GM23338 (cell line): Measurements from ENCODE around the gene SLAMF9. TPM values are rescaled to one million over a fixed set of nuclear protein-coding genes. Genes with fewer than 3 reads are reported as not detected.
A peak's percentile ranks its signal among the peaks of the same experiment; 100 is the strongest.

ENCODE experiments used
- ATAC-seq: fragments of 200-7000 bp; cut with Tn5 transposase; 3 replicates; pipeline ENCODE4 v1.9.1; 2020
- DNase-seq: peaks from one replicate; pipeline ENCODE4 v3.0.0-alpha.2; 2015; ENCODE audit warnings: low spot score
- H2AFZ ChIP-seq: fragments of 200-600 bp; sonication (generic); 2 replicates; pipeline ENCODE4 v1.8.0; 2016; ENCODE audit warnings: antibody characterized with exemption, mild to moderate bottlenecking, moderate library complexity
- H3F3A ChIP-seq: fragments of 200-600 bp; sonication (generic); replicated peaks from 2 replicates; pipeline ENCODE4 v1.8.0; 2017; ENCODE audit warnings: antibody characterized with exemption, mixed run types, low read depth
- H3K27ac ChIP-seq: fragments of 200-600 bp; sonication (generic); 2 replicates; pipeline ENCODE4 v1.6.1; 2016; ENCODE audit warnings: low read depth
- H3K27me3 ChIP-seq: fragments of 200-600 bp; sonication (generic); 2 replicates; pipeline ENCODE4 v1.8.0; 2016; ENCODE audit warnings: mild to moderate bottlenecking, mixed run types, moderate library complexity; ENCODE audit not compliant: insufficient read depth
- H3K36me3 ChIP-seq: fragments of 200-600 bp; sonication (generic); 2 replicates; pipeline ENCODE4 v1.8.0; 2016; ENCODE audit warnings: mild to moderate bottlenecking; ENCODE audit not compliant: insufficient read depth
- H3K4me1 ChIP-seq: fragments of 200-600 bp; sonication (generic); 2 replicates; pipeline ENCODE4 v1.8.0; 2016; ENCODE audit warnings: mild to moderate bottlenecking, moderate library complexity; ENCODE audit not compliant: insufficient read depth
- H3K4me2 ChIP-seq: fragments of 200-600 bp; sonication (generic); 2 replicates; pipeline ENCODE4 v1.7.1; 2017; ENCODE audit warnings: mixed run types
- H3K4me3 ChIP-seq: fragments of 200-600 bp; sonication (generic); 2 replicates; pipeline ENCODE4 v1.6.1; 2016; ENCODE audit warnings: mixed run types
- H3K79me2 ChIP-seq: fragments of 200-600 bp; sonication (generic); replicated peaks from 2 replicates; pipeline ENCODE4 v1.8.0; 2017; ENCODE audit warnings: mild to moderate bottlenecking; ENCODE audit not compliant: insufficient read depth
- H3K9me2 ChIP-seq: fragments of 200-600 bp; sonication (generic); 2 replicates; pipeline ENCODE4 v1.8.0; 2017; ENCODE audit not compliant: insufficient read depth
- H4K20me1 ChIP-seq: fragments of 200-600 bp; sonication (generic); replicated peaks from 2 replicates; pipeline ENCODE4 v1.8.0; 2017; ENCODE audit warnings: mild to moderate bottlenecking; ENCODE audit not compliant: insufficient read depth
- H3K27ac Mint-ChIP-seq: 2 replicates; pipeline ENCODE4 v1.8.0; 2020; ENCODE audit warnings: inconsistent platforms, mild to moderate bottlenecking, moderate library complexity, mixed read lengths
- H3K27me3 Mint-ChIP-seq: 3 replicates; pipeline ENCODE4 v1.8.0; 2022; ENCODE audit warnings: low read depth, mild to moderate bottlenecking, moderate library complexity, mixed read lengths, inconsistent platforms; ENCODE audit not compliant: insufficient read depth, poor library complexity
- H3K36me3 Mint-ChIP-seq: 3 replicates; pipeline ENCODE4 v1.8.0; 2021; ENCODE audit warnings: low read depth, mild to moderate bottlenecking, inconsistent platforms, moderate library complexity, mixed read lengths
- H3K4me1 Mint-ChIP-seq: 3 replicates; pipeline ENCODE4 v1.8.0; 2020; ENCODE audit warnings: mild to moderate bottlenecking, inconsistent platforms, mixed read lengths
- H3K4me3 Mint-ChIP-seq: 3 replicates; pipeline ENCODE4 v1.8.0; 2021; ENCODE audit warnings: moderate library complexity, mild to moderate bottlenecking, inconsistent platforms, mixed read lengths
- H3K9me3 Mint-ChIP-seq: 3 replicates; pipeline ENCODE4 v1.8.0; 2020; ENCODE audit warnings: moderate library complexity, mild to moderate bottlenecking, inconsistent platforms, mixed read lengths
- CREB1 ChIP-seq: fragments of 250-450 bp; sonication (Bioruptor Pico); IDR thresholded peaks from 2 replicates; pipeline ENCODE4 v1.5.0; 2020; ENCODE audit warnings: low read depth, mild to moderate bottlenecking, moderate library complexity
- EZH2 ChIP-seq: fragments of 200-600 bp; sonication (generic); IDR thresholded peaks from one replicate; pipeline ENCODE4 v1.8.0; 2017; ENCODE audit warnings: antibody characterized with exemption, mild to moderate bottlenecking, low read depth; ENCODE audit not compliant: unreplicated experiment
- JUNB ChIP-seq: IDR thresholded peaks from one replicate; pipeline ENCODE4 v1.6.1; 2016; ENCODE audit warnings: antibody characterized with exemption; ENCODE audit not compliant: unreplicated experiment
- NANOG ChIP-seq: IDR thresholded peaks from 2 replicates; pipeline ENCODE4 v1.6.1; 2016; ENCODE audit warnings: antibody characterized with exemption, borderline replicate concordance
- POLR2AphosphoS5 ChIP-seq: IDR thresholded peaks from 2 replicates; pipeline ENCODE4 v1.6.1; 2016; ENCODE audit warnings: antibody characterized with exemption, low read depth
- STAT1 ChIP-seq: IDR thresholded peaks from one replicate; pipeline ENCODE4 v1.6.1; 2016; ENCODE audit warnings: antibody characterized with exemption; ENCODE audit not compliant: unreplicated experiment
- ZNF331 ChIP-seq: fragments of 250-450 bp; sonication (Bioruptor Pico); IDR thresholded peaks from 2 replicates; pipeline ENCODE4 v1.5.0; 2020; ENCODE audit warnings: low read depth, mild to moderate bottlenecking, moderate library complexity
- polyA plus RNA-seq: library from polyadenylated mRNA; unstranded; fragments of >200 nt; fragmentation: Nextera tagmentation; extraction: Ambion mirVana; gene quantifications from 2 replicates; pipeline ENCODE4 v1.2.1, GENCODE V29; 2016
- total RNA-seq: library from RNA; depleted of rRNA; stranded (reverse); fragments of >200 nt; shearing (Covaris generic); gene quantifications from 2 replicates; pipeline ENCODE4 v1.2.3, GENCODE V29; 2014
- TF ChIP-seq, protein P1 (sequence below): IDR thresholded peaks from 2 replicates; pipeline ENCODE4 v1.6.1; 2016; ENCODE audit warnings: antibody characterized with exemption
- TF ChIP-seq, protein P2 (sequence below): IDR thresholded peaks from one replicate; pipeline ENCODE4 v1.6.1; 2018; ENCODE audit warnings: antibody characterized with exemption; ENCODE audit not compliant: unreplicated experiment
- TF ChIP-seq, protein P3 (sequence below), 2 experiments: fragments of 200-600 bp in 1 of 2; sonication (generic) in 1 of 2; conservative IDR thresholded peaks; 2 replicates each; pipeline versions ENCODE4 v1.5.1 to v1.6.1; 2016 to 2017; ENCODE audit warnings: antibody characterized with exemption in 2 of 2, low read depth in 2 of 2, mild to moderate bottlenecking in 2 of 2, moderate library complexity in 1 of 2

SLAMF9 gene
- total and polyA plus RNA-seq, 2 experiments from 2014 or later = not detected

DNA sequence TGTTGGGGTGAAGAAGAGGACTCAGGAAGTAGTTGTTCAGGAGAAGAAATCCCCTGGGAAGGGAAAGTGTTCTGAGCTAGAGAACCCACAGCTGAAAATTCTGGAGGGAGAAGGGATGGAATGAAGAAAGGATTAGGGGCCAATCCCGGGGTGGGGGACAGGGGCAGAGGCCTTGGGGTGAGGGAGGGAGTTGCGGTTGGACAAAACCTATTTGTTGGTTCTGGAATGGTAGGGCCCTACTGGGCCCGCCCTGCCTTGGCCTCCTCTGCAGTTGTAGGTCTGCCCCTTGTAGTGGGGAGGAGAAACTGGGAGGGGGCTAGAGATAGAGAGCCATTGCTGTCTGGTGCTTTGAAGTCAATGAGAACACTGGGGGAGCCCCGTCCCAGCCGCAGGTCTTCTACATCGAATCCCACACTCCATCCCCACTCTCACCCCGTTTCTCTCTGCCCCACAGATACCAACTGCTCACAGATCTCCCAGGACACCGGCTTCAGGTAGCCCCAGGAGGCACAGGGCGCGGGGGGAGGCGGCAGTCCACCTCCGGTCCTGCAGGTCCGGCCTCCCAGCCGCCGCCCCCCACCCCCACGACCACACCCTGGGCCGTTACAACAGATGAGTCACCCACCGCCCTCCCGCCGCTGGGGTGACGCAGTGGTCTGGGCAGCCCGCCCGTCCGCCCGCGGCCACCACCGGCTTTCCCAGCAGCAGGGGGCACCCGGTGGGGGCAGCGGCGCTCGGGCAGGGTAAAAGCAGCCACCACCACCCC, 29.8 kb downstream of the SLAMF9 start:
- TF ChIP-seq, protein P1, sequence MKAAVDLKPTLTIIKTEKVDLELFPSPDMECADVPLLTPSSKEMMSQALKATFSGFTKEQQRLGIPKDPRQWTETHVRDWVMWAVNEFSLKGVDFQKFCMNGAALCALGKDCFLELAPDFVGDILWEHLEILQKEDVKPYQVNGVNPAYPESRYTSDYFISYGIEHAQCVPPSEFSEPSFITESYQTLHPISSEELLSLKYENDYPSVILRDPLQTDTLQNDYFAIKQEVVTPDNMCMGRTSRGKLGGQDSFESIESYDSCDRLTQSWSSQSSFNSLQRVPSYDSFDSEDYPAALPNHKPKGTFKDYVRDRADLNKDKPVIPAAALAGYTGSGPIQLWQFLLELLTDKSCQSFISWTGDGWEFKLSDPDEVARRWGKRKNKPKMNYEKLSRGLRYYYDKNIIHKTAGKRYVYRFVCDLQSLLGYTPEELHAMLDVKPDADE = no peak
- TF ChIP-seq ZNF331 (no peak), NANOG (no peak), POLR2AphosphoS5 (no peak), CREB1 (CRISPR knock-in tag) (0 out of 2 replicates have a peak, but pooled peaks have one; percentile 22)
- Histone ChIP-seq H3F3A (no peaks in the 10 kb centered on the region), H4K20me1 (no peaks in the 10 kb centered on the region; the same call in 1 of the 2 replicates), H3K9me2 (no peaks in the 10 kb centered on the region), H3K4me2 (peak overlapping the region; percentile 80), H3K79me2 (no peaks in the 10 kb centered on the region; the same call in 1 of the 2 replicates), H3K4me1 (peaks cover 19% of the 10 kb centered on the region), H3K27me3 (peaks cover 20% of the 10 kb centered on the region), H3K4me3 (peak overlapping the region; percentile 62), H2AFZ (peak overlapping the region; percentile 94; the same call in 1 of the 2 replicates), H3K36me3 (no peaks in the 10 kb centered on the region), H3K27ac (no peak overlapping the region)
- no peaks in the 10 kb centered on the region; the same call in 2 of the 3 replicates for H3K9me3 Mint-ChIP-seq
- ATAC-seq (peak; percentile 5), DNase-seq (peak; percentile 54)
- peaks cover 36% of the 10 kb centered on the region for H3K4me1 Mint-ChIP-seq
- peaks cover 20% of the 10 kb centered on the region for H3K27me3 Mint-ChIP-seq
- peaks cover 21% of the 10 kb centered on the region for H3K36me3 Mint-ChIP-seq
- H3K27ac Mint-ChIP-seq = no peak overlapping the region
- peak overlapping the region; percentile 88 for H3K4me3 Mint-ChIP-seq

DNA sequence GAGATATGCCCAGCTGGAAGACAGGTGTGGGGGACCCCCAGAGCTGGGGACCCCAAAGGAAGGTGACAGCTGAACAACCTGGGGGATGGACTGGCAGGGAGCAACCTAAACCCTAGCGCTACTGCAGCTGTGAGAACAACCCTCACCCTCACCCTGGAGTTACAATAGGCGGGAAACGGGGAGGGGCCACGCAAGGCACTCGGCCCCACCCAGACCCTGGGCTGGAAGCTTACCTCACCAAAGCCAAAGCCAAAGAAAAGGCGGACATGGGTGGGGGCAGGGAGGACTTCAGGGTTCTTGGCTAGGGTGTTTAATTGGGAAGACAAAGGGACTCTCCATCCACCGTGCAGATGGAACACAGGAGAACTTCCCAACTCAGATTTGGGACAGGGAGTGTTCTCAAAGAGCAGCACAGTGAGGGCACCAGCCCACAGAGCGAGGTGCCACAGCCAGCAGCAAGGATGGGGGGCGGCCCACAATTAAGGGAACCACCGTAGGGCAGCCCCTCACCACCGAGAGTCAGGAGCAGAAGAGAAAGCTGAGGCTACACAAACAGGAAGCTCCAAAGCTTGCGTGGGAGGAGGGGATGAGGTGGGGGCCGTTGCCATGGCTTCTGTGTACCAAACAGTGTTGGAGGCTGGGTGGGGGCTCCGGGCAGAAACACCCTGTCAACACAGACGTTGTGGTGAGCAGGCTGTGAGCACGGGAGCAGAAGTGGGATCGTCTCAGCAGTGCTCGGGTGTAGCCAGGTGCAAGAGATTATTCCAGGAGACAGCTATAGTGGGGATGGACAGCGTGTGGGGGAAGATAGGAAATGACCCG, 30.6 kb downstream of the SLAMF9 start:
- Histone ChIP-seq H2AFZ (no peak overlapping the region), H3K9me2 (no peaks in the 10 kb centered on the region), H3K36me3 (no peaks in the 10 kb centered on the region), H3K4me2 (peak overlapping the region; percentile 80), H3K27ac (no peak overlapping the region), H3K27me3 (peaks cover 20% of the 10 kb centered on the region), H4K20me1 (no peaks in the 10 kb centered on the region; the same call in 1 of the 2 replicates), H3K4me1 (peaks cover 19% of the 10 kb centered on the region), H3K79me2 (no peaks in the 10 kb centered on the region; the same call in 1 of the 2 replicates), H3K4me3 (peak overlapping the region; percentile 62), H3F3A (no peaks in the 10 kb centered on the region)
- ATAC-seq (peak; percentile 44), DNase-seq (peak; percentile 83)
- peaks cover 21% of the 10 kb centered on the region for H3K36me3 Mint-ChIP-seq
- H3K27ac Mint-ChIP-seq = no peak overlapping the region
- H3K9me3 Mint-ChIP-seq = no peaks in the 10 kb centered on the region; the same call in 2 of the 3 replicates
- H3K4me1 Mint-ChIP-seq = peaks cover 31% of the 10 kb centered on the region
- peak overlapping the region; percentile 79 for H3K4me3 Mint-ChIP-seq
- H3K27me3 Mint-ChIP-seq = peaks cover 22% of the 10 kb centered on the region
- TF ChIP-seq, protein P1 = no peak
- TF ChIP-seq STAT1 = no peak
- no peak for TF ChIP-seq JUNB
- TF ChIP-seq, protein P2, sequence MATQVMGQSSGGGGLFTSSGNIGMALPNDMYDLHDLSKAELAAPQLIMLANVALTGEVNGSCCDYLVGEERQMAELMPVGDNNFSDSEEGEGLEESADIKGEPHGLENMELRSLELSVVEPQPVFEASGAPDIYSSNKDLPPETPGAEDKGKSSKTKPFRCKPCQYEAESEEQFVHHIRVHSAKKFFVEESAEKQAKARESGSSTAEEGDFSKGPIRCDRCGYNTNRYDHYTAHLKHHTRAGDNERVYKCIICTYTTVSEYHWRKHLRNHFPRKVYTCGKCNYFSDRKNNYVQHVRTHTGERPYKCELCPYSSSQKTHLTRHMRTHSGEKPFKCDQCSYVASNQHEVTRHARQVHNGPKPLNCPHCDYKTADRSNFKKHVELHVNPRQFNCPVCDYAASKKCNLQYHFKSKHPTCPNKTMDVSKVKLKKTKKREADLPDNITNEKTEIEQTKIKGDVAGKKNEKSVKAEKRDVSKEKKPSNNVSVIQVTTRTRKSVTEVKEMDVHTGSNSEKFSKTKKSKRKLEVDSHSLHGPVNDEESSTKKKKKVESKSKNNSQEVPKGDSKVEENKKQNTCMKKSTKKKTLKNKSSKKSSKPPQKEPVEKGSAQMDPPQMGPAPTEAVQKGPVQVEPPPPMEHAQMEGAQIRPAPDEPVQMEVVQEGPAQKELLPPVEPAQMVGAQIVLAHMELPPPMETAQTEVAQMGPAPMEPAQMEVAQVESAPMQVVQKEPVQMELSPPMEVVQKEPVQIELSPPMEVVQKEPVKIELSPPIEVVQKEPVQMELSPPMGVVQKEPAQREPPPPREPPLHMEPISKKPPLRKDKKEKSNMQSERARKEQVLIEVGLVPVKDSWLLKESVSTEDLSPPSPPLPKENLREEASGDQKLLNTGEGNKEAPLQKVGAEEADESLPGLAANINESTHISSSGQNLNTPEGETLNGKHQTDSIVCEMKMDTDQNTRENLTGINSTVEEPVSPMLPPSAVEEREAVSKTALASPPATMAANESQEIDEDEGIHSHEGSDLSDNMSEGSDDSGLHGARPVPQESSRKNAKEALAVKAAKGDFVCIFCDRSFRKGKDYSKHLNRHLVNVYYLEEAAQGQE = no peak
- TF ChIP-seq POLR2AphosphoS5 = no peak
- TF ChIP-seq NANOG = no peak
- TF ChIP-seq, protein P3, sequence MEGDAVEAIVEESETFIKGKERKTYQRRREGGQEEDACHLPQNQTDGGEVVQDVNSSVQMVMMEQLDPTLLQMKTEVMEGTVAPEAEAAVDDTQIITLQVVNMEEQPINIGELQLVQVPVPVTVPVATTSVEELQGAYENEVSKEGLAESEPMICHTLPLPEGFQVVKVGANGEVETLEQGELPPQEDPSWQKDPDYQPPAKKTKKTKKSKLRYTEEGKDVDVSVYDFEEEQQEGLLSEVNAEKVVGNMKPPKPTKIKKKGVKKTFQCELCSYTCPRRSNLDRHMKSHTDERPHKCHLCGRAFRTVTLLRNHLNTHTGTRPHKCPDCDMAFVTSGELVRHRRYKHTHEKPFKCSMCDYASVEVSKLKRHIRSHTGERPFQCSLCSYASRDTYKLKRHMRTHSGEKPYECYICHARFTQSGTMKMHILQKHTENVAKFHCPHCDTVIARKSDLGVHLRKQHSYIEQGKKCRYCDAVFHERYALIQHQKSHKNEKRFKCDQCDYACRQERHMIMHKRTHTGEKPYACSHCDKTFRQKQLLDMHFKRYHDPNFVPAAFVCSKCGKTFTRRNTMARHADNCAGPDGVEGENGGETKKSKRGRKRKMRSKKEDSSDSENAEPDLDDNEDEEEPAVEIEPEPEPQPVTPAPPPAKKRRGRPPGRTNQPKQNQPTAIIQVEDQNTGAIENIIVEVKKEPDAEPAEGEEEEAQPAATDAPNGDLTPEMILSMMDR (conservative IDR thresholded peaks at IDR 0.05; ENCODE audit: low read depth in 2 of 2) = no peak
- no peak for TF ChIP-seq ZNF331
- no peak for TF ChIP-seq EZH2
